ENCODE measurements around the gene VGLL4. TPM values are rescaled to one million over a fixed set of nuclear protein-coding genes. Genes with fewer than 3 reads are reported as not detected.

The VGLL4 gene
- total and polyA plus RNA-seq, 2 of the 4 experiments (the other 2 are of a cell fraction) = 26.2 to 35.4 TPM

- DNase-seq (peak; percentile 100), ATAC-seq (ENCODE audit: low read depth) (peak; percentile 90)
- no peak overlapping the region for H3K4me2 ChIP-seq (ENCODE audit: low read depth, low read length)
- H3K23ac ChIP-seq (ENCODE audit: low read depth, low read length) = peak overlapping the region; percentile 100
- peak overlapping the region; percentile 79 for H3K27ac ChIP-seq (ENCODE audit: insufficient read depth, low read length)
- 0 out of 2 replicates have a peak overlapping the region, but pooled peaks have one; percentile 1 for H3K9ac ChIP-seq (ENCODE audit: low read depth, low read length)
- H4K5ac ChIP-seq (ENCODE audit: low read depth, low read length) = peak overlapping the region; percentile 62
- no peaks in the 10 kb centered on the region for H3K9me3 ChIP-seq (ENCODE audit: control insufficient read depth, insufficient read depth, low read length)
- H2AK9ac ChIP-seq (replicated peaks; ENCODE audit: low read depth, low read length, poor library complexity) = peak overlapping the region; percentile 96
- H3K27me3 ChIP-seq (ENCODE audit: control insufficient read depth, insufficient read depth, low read length) = no peaks in the 10 kb centered on the region
- peak overlapping the region; percentile 99 for H2AK5ac ChIP-seq (ENCODE audit: low read depth, low read length)
- peaks cover 25% of the 10 kb centered on the region for H3K9me1 ChIP-seq (ENCODE audit: insufficient read depth, low read length)
- ChIA-PET POLR2A (ENCODE audit: unreplicated experiment) (interaction anchor here (0.6 kb wide), 1 partner anchor 39 kb away, joined by 5 read pairs; no protein-coding TSS in a partner anchor), CTCF (interaction anchor here (1.2 kb wide), 1 partner anchor 10 kb away, joined by 3 read pairs; no protein-coding TSS in a partner anchor)
- H4K8ac ChIP-seq (ENCODE audit: low read depth in 2 of 2, low read length in 2 of 2) = peak overlapping the region; percentile 87 to 95
- H2AFZ ChIP-seq (replicated peaks; ENCODE audit: low read length, poor library complexity) = peak overlapping the region; percentile 73
- peaks cover 21% of the 10 kb centered on the region for H4K20me1 ChIP-seq (ENCODE audit: insufficient read depth, low read length)
- H3K36me3 ChIP-seq (ENCODE audit: control insufficient read depth, insufficient read depth, low read length) = peaks cover 13% of the 10 kb centered on the region
- H3K18ac ChIP-seq (ENCODE audit: low read depth, low read length) = peak overlapping the region; percentile 82
- H2BK15ac ChIP-seq (ENCODE audit: low read depth, low read length) = peak overlapping the region; percentile 83
- H4K91ac ChIP-seq (ENCODE audit: insufficient read depth, low read depth, low read length) = peak overlapping the region; percentile 96
- WGBS, 2 experiments (ENCODE audit: extremely low coverage in 2 of 2, insufficient read length in 1 of 2) = 0% methylated on average over 1 of the region's 18 CpGs; no CpG with 5 or more reads in 1 of the 2 experiments
- peak overlapping the region; percentile 99 for H2BK5ac ChIP-seq (ENCODE audit: low read depth, low read length, poor library complexity, severe bottlenecking)
- intact Hi-C loops (cut with micrococcal nuclease) (loop anchor here (1.0 kb wide), 3 partner anchors 18 to 91 kb away; partner anchors contain the start of gene VGLL4), in situ Hi-C loops (cut with MboI; ENCODE audit: low sequenced_read_pairs) (loop anchor here (5.0 kb wide), 1 partner anchor 37 kb away; no protein-coding TSS in a partner anchor), dilution Hi-C loops (cut with HindIII; ENCODE audit: low sequenced_read_pairs, unreplicated experiment) (no loop called here)
- BruUV-seq (replicated peaks) = no TSS peak
- H2BK120ac ChIP-seq (ENCODE audit: low read depth, low read length) = peak overlapping the region; percentile 97
- H3K4ac ChIP-seq (ENCODE audit: low read depth, low read length) = peak overlapping the region; percentile 97
- peak overlapping the region; percentile 77 for H3K56ac ChIP-seq (ENCODE audit: extremely low read depth, insufficient read depth, low read length)
- H3K4me1 ChIP-seq (ENCODE audit: control insufficient read depth, insufficient read depth, low read length) = peaks cover 25% of the 10 kb centered on the region
- peaks cover 21 to 68% of the 10 kb centered on the region in 2 experiments for H3K79me1 ChIP-seq (ENCODE audit: low read depth in 1 of 2, low read length in 2 of 2)
- peak overlapping the region; percentile 95 for H2BK20ac ChIP-seq (ENCODE audit: low read depth, low read length)
- peak overlapping the region; percentile 94 for H3K14ac ChIP-seq (replicated peaks; ENCODE audit: low read depth, low read length)
- no peak overlapping the region for H3K4me3 ChIP-seq (ENCODE audit: insufficient read depth, low read depth, low read length)
- peak; percentile 96 for TF ChIP-seq FOS (IDR thresholded peaks at IDR 0.05; ENCODE audit: low read depth, low read length)
- peak; percentile 27; the same call in 1 of the 2 replicates for TF ChIP-seq NFE2L2 (IDR thresholded peaks at IDR 0.05; ENCODE audit: low read depth, low read length)
- no peak for TF ChIP-seq MXI1 (IDR thresholded peaks at IDR 0.05; ENCODE audit: borderline replicate concordance, low read depth, low read length)
- TF ChIP-seq RAD21 (IDR thresholded peaks at IDR 0.05; ENCODE audit: low read length) = peak; percentile 28; the same call in 1 of the 2 replicates
- TF ChIP-seq ELK1 (IDR thresholded peaks at IDR 0.05; ENCODE audit: borderline replicate concordance, low read depth, low read length) = no peak
- peak; percentile 7; the same call in 1 of the 2 replicates for TF ChIP-seq SMC3 (IDR thresholded peaks at IDR 0.05; ENCODE audit: low read depth, low read length)
- peak; percentile 76 for TF ChIP-seq CEBPB (IDR thresholded peaks at IDR 0.05; ENCODE audit: low read depth, low read length)
- TF ChIP-seq CHD1 (IDR thresholded peaks at IDR 0.05; ENCODE audit: low read depth, low read length) = no peak
- TF ChIP-seq MAFK (IDR thresholded peaks at IDR 0.05; ENCODE audit: low read depth, low read length) = peak; percentile 83
- no peak for TF ChIP-seq CTCF (conservative IDR thresholded peaks at IDR 0.05; ENCODE audit: low read depth, low read length)
- no peak for TF ChIP-seq MAZ (IDR thresholded peaks at IDR 0.05; ENCODE audit: borderline replicate concordance, low read depth, low read length)
- TF ChIP-seq USF2 (IDR thresholded peaks at IDR 0.05; ENCODE audit: low read depth, low read length) = no peak
- TF ChIP-seq RCOR1 (IDR thresholded peaks at IDR 0.05; ENCODE audit: insufficient replicate concordance, low read length) = peak; percentile 53
These were observed 43.0 kb downstream of the VGLL4 start for GRCh38 chr3:11600501-11601282.

Measured in IMR-90 (cell line).